ENCODE results near the gene DCLK2. TPM values are rescaled to one million over a fixed set of nuclear protein-coding genes. Genes with fewer than 3 reads are reported as not detected.

Gene DCLK2
- total RNA-seq, 1 donor from 2014 or later = 4.9 TPM

GRCh38 chr4:150237110-150237872, 159.0 kb downstream of the DCLK2 start:
- intact Hi-C loops (cut with DNase I) = no loop called here

GRCh38 chr4:150238591-150238990, 160.3 kb downstream of the DCLK2 start:
- no peak for TF ChIP-seq CTCF (IDR thresholded peaks at IDR 0.05)
- H3K4me1 ChIP-seq = no peaks in the 10 kb centered on the region
- no peak for ATAC-seq
- no peak overlapping the region for H3K27ac ChIP-seq
- H3K36me3 ChIP-seq = no peaks in the 10 kb centered on the region
- H3K27me3 ChIP-seq = no peaks in the 10 kb centered on the region
- intact Hi-C loops (cut with DNase I) = no loop called here
- no peak for DNase-seq
- no peak overlapping the region for H3K4me3 ChIP-seq
- no peaks in the 10 kb centered on the region for H3K9me3 ChIP-seq

More at GRCh38 chr4:150237110-150237872, 159.0 kb downstream of the DCLK2 start:
- TF ChIP-seq CTCF (IDR thresholded peaks at IDR 0.05) = no peak
- ATAC-seq (no peak), DNase-seq (no peak)
- Histone ChIP-seq H3K4me1 (no peaks in the 10 kb centered on the region), H3K27me3 (no peaks in the 10 kb centered on the region), H3K4me3 (no peak overlapping the region), H3K36me3 (no peaks in the 10 kb centered on the region), H3K9me3 (no peaks in the 10 kb centered on the region), H3K27ac (no peak overlapping the region)

- DNase-seq = no peak
- intact Hi-C loops (cut with DNase I) = loop anchor here (10.0 kb wide), 1 partner anchor 235 kb away; no protein-coding TSS in a partner anchor
- Histone ChIP-seq H3K4me1 (no peaks in the 10 kb centered on the region), H3K4me3 (no peak overlapping the region), H3K36me3 (no peaks in the 10 kb centered on the region), H3K9me3 (no peaks in the 10 kb centered on the region), H3K27me3 (no peaks in the 10 kb centered on the region), H3K27ac (no peak overlapping the region)
- TF ChIP-seq CTCF (IDR thresholded peaks at IDR 0.05) = no peak
- no peak for ATAC-seq
Measured at GRCh38 chr4:150240011-150240410, 161.8 kb downstream of the DCLK2 start.

DNA sequence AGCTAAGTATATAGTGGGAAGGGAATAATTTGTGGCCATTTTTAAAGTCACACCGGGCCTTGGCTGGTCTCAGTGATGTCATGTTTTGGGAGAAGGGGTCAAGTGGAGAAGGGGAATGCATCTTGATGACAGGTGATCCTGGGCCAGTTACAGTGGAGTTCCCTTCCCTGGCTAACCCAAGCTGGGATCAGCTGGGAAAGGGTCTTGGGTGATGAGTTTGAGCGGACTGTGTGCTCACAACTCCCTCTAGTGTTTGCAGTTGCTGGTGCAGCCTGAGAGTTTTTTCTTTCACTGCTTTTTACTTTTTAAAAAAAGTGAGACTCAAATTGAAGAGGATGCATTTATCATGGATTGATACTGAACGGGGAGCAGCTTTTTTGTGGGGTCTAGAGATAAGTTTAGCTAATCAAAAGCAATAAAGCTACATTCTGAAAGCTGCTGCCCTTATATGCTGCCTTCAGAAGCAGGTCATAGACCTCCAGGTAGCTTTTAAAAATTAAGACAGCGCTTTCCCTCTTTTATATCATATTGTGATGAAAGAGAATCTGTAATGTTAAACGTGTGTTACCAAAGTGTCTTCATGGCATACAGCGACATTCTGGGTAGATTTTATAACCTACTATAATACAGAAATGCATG, 164.7 kb downstream of the DCLK2 start:
- DNase-seq = no peak

GRCh38 chr4:150243932-150244331, 165.7 kb downstream of the DCLK2 start:
- no peaks in the 10 kb centered on the region for H3K36me3 ChIP-seq
- intact Hi-C loops (cut with DNase I) = loop anchor here (10.0 kb wide), 1 partner anchor 239 kb away; no protein-coding TSS in a partner anchor
- no peak for TF ChIP-seq CTCF (IDR thresholded peaks at IDR 0.05)
- no peaks in the 10 kb centered on the region for H3K4me1 ChIP-seq
- no peaks in the 10 kb centered on the region for H3K27me3 ChIP-seq
- H3K4me3 ChIP-seq = no peak overlapping the region
- ATAC-seq (no peak), DNase-seq (no peak)
- no peaks in the 10 kb centered on the region for H3K9me3 ChIP-seq
- H3K27ac ChIP-seq = no peak overlapping the region

More for the DNA sequence above, 164.7 kb downstream of the DCLK2 start:
- Histone ChIP-seq H3K36me3 (no peaks in the 10 kb centered on the region), H3K27ac (no peak overlapping the region), H3K27me3 (no peaks in the 10 kb centered on the region), H3K9me3 (no peaks in the 10 kb centered on the region), H3K4me3 (no peak overlapping the region), H3K4me1 (no peaks in the 10 kb centered on the region)
- TF ChIP-seq CTCF (IDR thresholded peaks at IDR 0.05) = peak; percentile 81
- peak; percentile 73 for ATAC-seq
- intact Hi-C loops (cut with DNase I) = loop anchor here (10.0 kb wide), 1 partner anchor 238 kb away; no protein-coding TSS in a partner anchor
